IMR-90 (cell line): ENCODE data around the gene SNX27. TPM values are rescaled to one million over a fixed set of nuclear protein-coding genes. Genes with fewer than 3 reads are reported as not detected.

Source experiments
- microRNA-seq, 2 experiments: library from miRNA; stranded (forward) in 1 of 2; unstranded in 1 of 2; fragments of 10-50 nt in 1 of 2; fragments of <30 nt in 1 of 2; gene quantifications in 1 of 2; microRNA quantifications in 1 of 2; one replicate each; pipeline versions ENCODE3 to v1.1.0; 2013 to 2020; ENCODE audit not compliant: insufficient read depth in 1 of 2, insufficient read length in 1 of 2, unreplicated experiment in 1 of 2
- polyA plus RNA-seq, 3 experiments: library from polyadenylated mRNA; depleted of rRNA; stranded (reverse); fragments of >200 nt; gene quantifications; 2 replicates each; pipeline ENCODE4 v1.2.3, GENCODE V29; 2012; ENCODE audit warnings: low replicate concordance in 1 of 3
- small RNA-seq, 5 experiments: library from RNA; depleted of rRNA; stranded (forward); fragments of <200 nt; gene quantifications; one replicate each; pipeline ENCODE3, GENCODE V24; 2012
- total RNA-seq: library from RNA; depleted of rRNA; stranded (reverse); fragments of >200 nt; gene quantifications from 2 replicates; pipeline ENCODE4 v1.2.3, GENCODE V29; 2012; rRNA removed

Gene SNX27
- total and polyA plus RNA-seq, 2 of the 4 experiments (the other 2 are of a cell fraction): 12.3 to 25.6 TPM

Small RNA genes within 50 kb of the gene (microRNA-seq; reads per million reads assigned to microRNA genes)
- not detected for gene RNU6-1062P (ENCODE audit: insufficient read depth, insufficient read length)
- gene RNU6-662P (ENCODE audit: insufficient read depth, insufficient read length): not detected

Small RNA genes within 50 kb of the gene (small RNA-seq; reads per million reads assigned to genes)
- 0 to 1.2 (median 0) reads per million in 5 experiments for gene RNU6-1062P
- gene RNU6-662P: 0 reads per million in 5 experiments

Other genes starting within 250 kb of the SNX27 start
- gene SELENBP1, start 239.3 kb upstream of the SNX27 start, total RNA-seq: 21.1 and 21.3 TPM in 2 replicates
- gene SELENBP1, start 239.3 kb upstream of the SNX27 start, polyA plus RNA-seq (2012; rRNA removed): 54.9 and 56.9 TPM in 2 replicates
- gene PSMB4, start 212.5 kb upstream of the SNX27 start, total RNA-seq: 376 and 457 TPM in 2 replicates
- gene PSMB4, start 212.5 kb upstream of the SNX27 start, polyA plus RNA-seq (2012; rRNA removed): 565 and 640 TPM in 2 replicates
- 15.0 and 20.8 TPM in 2 replicates for gene POGZ, start 152.6 kb upstream of the SNX27 start, total RNA-seq
- gene POGZ, start 152.6 kb upstream of the SNX27 start, polyA plus RNA-seq (2012; rRNA removed): 27.4 and 33.5 TPM in 2 replicates
- gene CGN, start 100.7 kb upstream of the SNX27 start, total RNA-seq: 0.28 and 0.36 TPM in 2 replicates
- 0.34 and 0.36 TPM in 2 replicates for gene CGN, start 100.7 kb upstream of the SNX27 start, polyA plus RNA-seq (2012; rRNA removed)
- gene TUFT1, start 71.7 kb upstream of the SNX27 start, total RNA-seq: 30.3 and 33.3 TPM in 2 replicates
- 18.4 and 21.2 TPM in 2 replicates for gene TUFT1, start 71.7 kb upstream of the SNX27 start, polyA plus RNA-seq (2012; rRNA removed)
- gene CELF3, start 104.8 kb downstream of the SNX27 start, total RNA-seq: not detected in 2 replicates
- gene CELF3, start 104.8 kb downstream of the SNX27 start, polyA plus RNA-seq (2012; rRNA removed): not detected in 2 replicates
- gene RIIAD1, start 109.5 kb downstream of the SNX27 start, total RNA-seq: not detected in 2 replicates
- gene RIIAD1, start 109.5 kb downstream of the SNX27 start, polyA plus RNA-seq (2012; rRNA removed): not detected in 2 replicates
- 65.4 and 85.8 TPM in 2 replicates for gene MRPL9, start 151.4 kb downstream of the SNX27 start, total RNA-seq
- 77.3 and 87.5 TPM in 2 replicates for gene MRPL9, start 151.4 kb downstream of the SNX27 start, polyA plus RNA-seq (2012; rRNA removed)
- gene TDRKH, start 178.4 kb downstream of the SNX27 start, total RNA-seq: 2.2 TPM in 2 replicates
- gene TDRKH, start 178.4 kb downstream of the SNX27 start, polyA plus RNA-seq (2012; rRNA removed): 0.86 and 1.2 TPM in 2 replicates
- gene LINGO4, start 193.4 kb downstream of the SNX27 start, total RNA-seq: not detected in 2 replicates
- not detected in 2 replicates for gene LINGO4, start 193.4 kb downstream of the SNX27 start, polyA plus RNA-seq (2012; rRNA removed)
- not detected in 2 replicates for gene RORC, start 219.8 kb downstream of the SNX27 start, total RNA-seq
- gene RORC, start 219.8 kb downstream of the SNX27 start, polyA plus RNA-seq (2012; rRNA removed): not detected in 2 replicates
- gene C2CD4D, start 227.8 kb downstream of the SNX27 start, total RNA-seq: not detected in 2 replicates
- not detected in 2 replicates for gene C2CD4D, start 227.8 kb downstream of the SNX27 start, polyA plus RNA-seq (2012; rRNA removed)
- gene THEM5, start 241.7 kb downstream of the SNX27 start, total RNA-seq: not detected in 2 replicates
- not detected in 2 replicates for gene THEM5, start 241.7 kb downstream of the SNX27 start, polyA plus RNA-seq (2012; rRNA removed)